Measurements from ENCODE around the gene LNP1. TPM values are rescaled to one million over a fixed set of nuclear protein-coding genes. Genes with fewer than 3 reads are reported as not detected.
A peak's percentile ranks its signal among the peaks of the same experiment; 100 is the strongest.
"Not testable (repeated sequence)": the region's sequence is repeated elsewhere in the genome, so short reads cannot be mapped to it uniquely, and the experiment has no call there.

LNP1 gene, protein sequence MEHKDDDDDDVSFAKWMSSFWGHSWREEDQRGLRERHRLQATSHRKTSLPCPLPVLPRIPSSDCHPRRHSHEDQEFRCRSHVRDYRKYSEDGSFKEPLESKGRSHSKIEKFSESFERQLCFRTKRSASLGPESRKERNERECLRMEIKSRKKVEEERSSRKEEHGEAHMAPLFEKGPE
- total RNA-seq (3.1 and 4.1 TPM in 2 replicates), polyA plus RNA-seq (3.5 and 4.7 TPM in 2 replicates), polyA minus RNA-seq (ENCODE audit: low replicate concordance) (0.79 and 2.6 TPM in 2 replicates)
- 1.9 and 2.4 TPM in 2 replicates for polyA plus RNA-seq (2012)

DNA sequence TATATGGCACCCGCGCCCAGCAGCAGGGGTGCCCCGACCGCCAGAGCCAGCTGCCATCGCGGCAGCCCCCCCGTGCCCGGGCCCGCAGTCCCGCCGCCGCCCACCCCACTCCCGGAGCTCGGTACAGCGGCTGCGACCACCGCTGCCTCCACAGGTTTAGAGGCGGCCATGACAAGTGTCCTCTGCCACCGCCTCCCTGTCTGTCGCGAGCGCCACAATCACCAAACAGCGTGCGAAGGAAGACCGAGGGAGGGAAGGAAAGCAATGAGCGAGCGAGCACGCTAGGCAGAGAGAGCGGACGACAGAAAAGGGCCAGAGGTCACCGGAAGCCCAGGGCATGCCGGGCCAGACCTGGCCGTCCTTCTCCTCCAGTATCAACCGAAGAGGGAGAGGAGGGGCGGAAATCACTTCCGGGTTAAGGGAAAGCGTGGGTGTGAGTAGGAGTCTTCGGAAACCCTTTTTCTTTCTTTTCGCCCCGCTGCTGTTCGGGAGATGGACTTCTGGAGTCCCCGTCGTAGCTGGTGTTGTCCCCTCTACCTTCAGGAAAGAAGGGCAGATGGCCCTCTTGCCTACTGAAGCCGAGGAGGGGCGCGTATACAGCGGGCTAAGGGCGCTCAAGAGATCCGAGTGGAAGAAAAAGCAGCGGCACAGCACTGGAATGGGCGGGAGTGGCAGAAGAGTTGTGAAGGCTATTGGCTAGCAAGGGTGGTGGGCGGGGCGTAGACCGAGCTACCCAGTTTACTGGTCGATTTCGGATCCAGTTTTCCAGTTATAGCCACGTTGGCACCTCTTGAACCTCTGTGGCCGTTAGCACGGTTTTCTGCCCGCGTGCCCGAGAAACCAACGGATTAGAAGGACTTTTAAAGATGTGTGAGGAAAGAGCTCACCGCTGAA is at the start of gene LNP1, which contains the start of gene TOMM70:
LNP1 (plus strand) TSS at position 760 of the 894 bp plus-strand sequence. CDS start 28,191 bp downstream, outside the sequence.
TOMM70 (minus strand) TSS at position 310 of the 894 bp plus-strand sequence; CDS start at position 170, 140 bp downstream.
- H3K4me1 ChIP-seq (ENCODE audit: control insufficient read depth, extremely low read depth, insufficient read depth, low read length) = no peaks in the 10 kb centered on the region
- H4K20me1 ChIP-seq (ENCODE audit: control insufficient read depth, extremely low read depth, insufficient read depth, low read length) = no peaks in the 10 kb centered on the region
- peak within 1 kb of the TSS; percentile 71 to 97 (median 89) for H3K4me3 ChIP-seq (replicated peaks in 1 of 4; ENCODE audit: control extremely low read depth in 1 of 4, insufficient read depth in 1 of 4, low read depth in 3 of 4, low read length in 4 of 4)
- no peaks in the 10 kb centered on the region for H3K36me3 ChIP-seq (ENCODE audit: control insufficient read depth, insufficient read depth, low read length)
- TF ChIP-seq EZH2 (IDR thresholded peaks at IDR 0.05; ENCODE audit: low read length, missing control alignments) = no peak
- TF ChIP-seq, protein P1, sequence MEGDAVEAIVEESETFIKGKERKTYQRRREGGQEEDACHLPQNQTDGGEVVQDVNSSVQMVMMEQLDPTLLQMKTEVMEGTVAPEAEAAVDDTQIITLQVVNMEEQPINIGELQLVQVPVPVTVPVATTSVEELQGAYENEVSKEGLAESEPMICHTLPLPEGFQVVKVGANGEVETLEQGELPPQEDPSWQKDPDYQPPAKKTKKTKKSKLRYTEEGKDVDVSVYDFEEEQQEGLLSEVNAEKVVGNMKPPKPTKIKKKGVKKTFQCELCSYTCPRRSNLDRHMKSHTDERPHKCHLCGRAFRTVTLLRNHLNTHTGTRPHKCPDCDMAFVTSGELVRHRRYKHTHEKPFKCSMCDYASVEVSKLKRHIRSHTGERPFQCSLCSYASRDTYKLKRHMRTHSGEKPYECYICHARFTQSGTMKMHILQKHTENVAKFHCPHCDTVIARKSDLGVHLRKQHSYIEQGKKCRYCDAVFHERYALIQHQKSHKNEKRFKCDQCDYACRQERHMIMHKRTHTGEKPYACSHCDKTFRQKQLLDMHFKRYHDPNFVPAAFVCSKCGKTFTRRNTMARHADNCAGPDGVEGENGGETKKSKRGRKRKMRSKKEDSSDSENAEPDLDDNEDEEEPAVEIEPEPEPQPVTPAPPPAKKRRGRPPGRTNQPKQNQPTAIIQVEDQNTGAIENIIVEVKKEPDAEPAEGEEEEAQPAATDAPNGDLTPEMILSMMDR (conservative IDR thresholded peaks at IDR 0.05 in 1 of 2, IDR thresholded peaks at IDR 0.05 in 1 of 2; ENCODE audit: low read depth in 1 of 2, low read length in 2 of 2) = no peak
- H3K79me2 ChIP-seq (ENCODE audit: control insufficient read depth, insufficient read depth, low read length) = peaks cover 65% of the 10 kb centered on the region
- H3K9me3 ChIP-seq (ENCODE audit: control insufficient read depth, insufficient read depth, low read depth, low read length) = no peaks in the 10 kb centered on the region
- H3K4me2 ChIP-seq (ENCODE audit: extremely low read depth, insufficient read depth, low read length) = peak within 1 kb of the TSS; percentile 96
- H2AFZ ChIP-seq (ENCODE audit: low read length) = peak within 1 kb of the TSS; percentile 91
- H3K27ac ChIP-seq (ENCODE audit: insufficient read depth, low read length) = peak within 1 kb of the TSS; percentile 98
- no peaks in the 10 kb centered on the region for H3K27me3 ChIP-seq (ENCODE audit: control insufficient read depth, insufficient read depth, low read length)
- H3K9ac ChIP-seq (ENCODE audit: insufficient read depth, low read length) = peak within 1 kb of the TSS; percentile 90
- DNase-seq (ENCODE audit: low read depth in 2 of 2) = peak; percentile 96

DNA sequence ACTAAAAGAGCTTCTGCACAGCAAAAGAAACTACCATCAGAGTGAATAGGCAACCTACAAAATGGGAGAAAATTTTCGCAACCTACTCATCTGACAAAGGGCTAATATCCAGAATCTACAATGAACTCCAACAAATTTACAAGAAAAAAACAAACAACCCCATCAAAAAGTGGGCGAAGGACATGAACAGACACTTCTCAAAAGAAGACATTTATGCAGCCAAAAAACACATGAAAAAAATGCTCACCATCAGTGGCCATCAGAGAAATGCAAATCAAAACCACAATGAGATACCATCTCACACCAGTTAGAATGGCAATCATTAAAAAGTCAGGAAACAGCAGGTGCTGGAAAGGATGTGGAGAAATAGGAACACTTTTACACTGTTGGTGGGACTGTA is 49.6 kb upstream of the LNP1 start:
- H2AFZ ChIP-seq (ENCODE audit: low read length); H3K4me1 ChIP-seq (ENCODE audit: control insufficient read depth, extremely low read depth, insufficient read depth, low read length); H3K27ac ChIP-seq (ENCODE audit: insufficient read depth, low read length); H4K20me1 ChIP-seq (ENCODE audit: control insufficient read depth, extremely low read depth, insufficient read depth, low read length); H3K4me3 ChIP-seq (replicated peaks in 1 of 4; ENCODE audit: control extremely low read depth in 1 of 4, insufficient read depth in 1 of 4, low read depth in 3 of 4, low read length in 4 of 4); DNase-seq (ENCODE audit: low read depth in 2 of 2); H3K9ac ChIP-seq (ENCODE audit: insufficient read depth, low read length); H3K79me2 ChIP-seq (ENCODE audit: control insufficient read depth, insufficient read depth, low read length); H3K9me3 ChIP-seq (ENCODE audit: control insufficient read depth, insufficient read depth, low read depth, low read length); H3K36me3 ChIP-seq (ENCODE audit: control insufficient read depth, insufficient read depth, low read length); H3K27me3 ChIP-seq (ENCODE audit: control insufficient read depth, insufficient read depth, low read length); H3K4me2 ChIP-seq (ENCODE audit: extremely low read depth, insufficient read depth, low read length): not testable (repeated sequence)

DNA sequence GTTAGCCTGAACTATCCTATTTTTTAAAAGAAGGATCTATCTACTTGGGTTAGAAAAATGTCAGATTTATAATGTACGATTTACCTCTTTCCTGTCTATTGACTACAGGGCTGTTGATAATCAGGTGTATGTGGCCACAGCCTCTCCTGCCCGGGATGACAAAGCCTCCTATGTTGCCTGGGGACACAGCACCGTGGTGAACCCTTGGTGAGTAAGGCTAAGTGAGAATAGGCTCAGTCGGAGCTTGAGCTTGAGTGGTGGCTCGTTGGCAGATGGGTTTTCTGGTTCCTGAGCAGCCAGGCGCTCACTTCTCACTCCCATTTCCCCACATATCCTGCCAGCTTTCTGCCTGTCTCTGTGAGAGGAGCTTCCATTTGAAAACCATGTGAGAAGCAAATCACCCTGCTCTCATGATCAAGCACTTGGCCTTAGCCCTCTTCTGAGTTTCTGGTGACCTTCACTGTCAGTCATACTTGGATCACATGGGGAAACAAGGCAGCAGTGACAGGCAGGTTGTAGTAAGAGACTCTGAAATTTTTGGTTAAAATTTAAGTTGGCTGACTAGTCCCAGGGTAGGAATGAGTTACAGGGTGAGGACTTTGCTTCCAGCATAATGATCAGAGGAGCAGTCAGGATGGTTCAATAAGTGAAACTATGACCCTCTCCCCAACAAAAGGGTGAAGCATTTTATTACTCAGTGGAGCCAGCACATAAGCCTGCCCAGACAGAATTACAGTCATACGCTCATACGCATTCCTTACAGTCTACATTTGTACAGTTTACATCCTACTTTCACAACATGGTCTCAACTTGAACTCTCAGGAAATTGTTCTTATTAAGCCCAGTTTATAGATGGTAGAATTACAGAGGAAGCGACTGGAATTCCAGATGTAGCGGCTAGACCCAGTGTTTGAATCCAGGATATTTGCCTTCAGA is 48.8 kb upstream of the LNP1 start:
- no peaks in the 10 kb centered on the region for H3K9me3 ChIP-seq (ENCODE audit: control insufficient read depth, insufficient read depth, low read depth, low read length)
- H3K9ac ChIP-seq (ENCODE audit: insufficient read depth, low read length) = no peak overlapping the region
- no peak overlapping the region for H3K27ac ChIP-seq (ENCODE audit: insufficient read depth, low read length)
- peak in 1 of 2 donors; percentile 19 for DNase-seq (ENCODE audit: low read depth in 2 of 2)
- no peaks in the 10 kb centered on the region for H3K36me3 ChIP-seq (ENCODE audit: control insufficient read depth, insufficient read depth, low read length)
- H3K4me3 ChIP-seq (replicated peaks in 1 of 4; ENCODE audit: control extremely low read depth in 1 of 4, insufficient read depth in 1 of 4, low read depth in 3 of 4, low read length in 4 of 4) = no peak overlapping the region
- no peaks in the 10 kb centered on the region for H3K79me2 ChIP-seq (ENCODE audit: control insufficient read depth, insufficient read depth, low read length)
- no peaks in the 10 kb centered on the region for H4K20me1 ChIP-seq (ENCODE audit: control insufficient read depth, extremely low read depth, insufficient read depth, low read length)
- H2AFZ ChIP-seq (ENCODE audit: low read length) = no peak overlapping the region
- no peak overlapping the region for H3K4me2 ChIP-seq (ENCODE audit: extremely low read depth, insufficient read depth, low read length)
- TF ChIP-seq, protein P1 (conservative IDR thresholded peaks at IDR 0.05 in 1 of 2, IDR thresholded peaks at IDR 0.05 in 1 of 2; ENCODE audit: low read depth in 1 of 2, low read length in 2 of 2) = no peak
- no peak for TF ChIP-seq EZH2 (IDR thresholded peaks at IDR 0.05; ENCODE audit: low read length, missing control alignments)
- no peaks in the 10 kb centered on the region for H3K4me1 ChIP-seq (ENCODE audit: control insufficient read depth, extremely low read depth, insufficient read depth, low read length)
- no peaks in the 10 kb centered on the region for H3K27me3 ChIP-seq (ENCODE audit: control insufficient read depth, insufficient read depth, low read length)

Data from fibroblast of lung (primary cell).